Stimulated activated CD4-positive, alpha-beta T cell treated with anti-CD3 and anti-CD28 coated beads, TNF-alpha, amount 100 ng/mL, for 1 hour (primary cell): ENCODE measurements around the gene CARS2.
A peak's percentile ranks its signal among the peaks of the same experiment; 100 is the strongest.
"Not testable (repeated sequence)": the region's sequence is repeated elsewhere in the genome, so short reads cannot be mapped to it uniquely, and the experiment has no call there.

Experiments
- DNase-seq, 3 donors: peaks; one replicate each; pipeline ENCODE4 v3.0.0-alpha.2; 2020; ENCODE audit warnings: low read depth in 3 of 3, low spot score in 1 of 3

CARS2 gene

GRCh38 chr13:110712081-110712848, 6.3 kb upstream of the CARS2 start:
- peak; percentile 56 to 84 (median 79) for DNase-seq

GRCh38 chr13:110706570-110707372, 855 bp upstream of the CARS2 start:
- DNase-seq, result no peak

DNA sequence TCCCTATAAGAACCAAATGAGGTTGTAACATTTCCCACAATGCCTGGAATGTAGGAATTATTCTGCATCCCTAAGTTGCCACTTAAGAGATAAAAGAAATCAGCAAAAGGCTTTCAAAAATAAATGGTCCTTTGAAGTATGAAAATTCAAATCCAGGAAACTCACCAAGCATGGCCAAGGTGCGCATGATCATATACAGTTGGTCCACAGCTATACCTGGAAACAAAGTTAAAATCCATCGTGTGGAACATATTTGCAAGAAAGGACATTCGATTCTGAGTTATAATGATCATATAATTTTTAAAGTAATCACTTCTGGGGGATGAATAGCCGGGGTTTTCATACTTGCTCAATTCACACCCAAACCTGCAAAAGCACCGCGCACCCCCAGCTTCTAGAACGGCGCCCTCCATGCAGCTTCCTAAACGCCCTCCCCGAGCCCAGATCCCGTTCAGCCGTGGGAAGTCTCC, 525 bp downstream of the CARS2 start:
- no peak for DNase-seq

DNA sequence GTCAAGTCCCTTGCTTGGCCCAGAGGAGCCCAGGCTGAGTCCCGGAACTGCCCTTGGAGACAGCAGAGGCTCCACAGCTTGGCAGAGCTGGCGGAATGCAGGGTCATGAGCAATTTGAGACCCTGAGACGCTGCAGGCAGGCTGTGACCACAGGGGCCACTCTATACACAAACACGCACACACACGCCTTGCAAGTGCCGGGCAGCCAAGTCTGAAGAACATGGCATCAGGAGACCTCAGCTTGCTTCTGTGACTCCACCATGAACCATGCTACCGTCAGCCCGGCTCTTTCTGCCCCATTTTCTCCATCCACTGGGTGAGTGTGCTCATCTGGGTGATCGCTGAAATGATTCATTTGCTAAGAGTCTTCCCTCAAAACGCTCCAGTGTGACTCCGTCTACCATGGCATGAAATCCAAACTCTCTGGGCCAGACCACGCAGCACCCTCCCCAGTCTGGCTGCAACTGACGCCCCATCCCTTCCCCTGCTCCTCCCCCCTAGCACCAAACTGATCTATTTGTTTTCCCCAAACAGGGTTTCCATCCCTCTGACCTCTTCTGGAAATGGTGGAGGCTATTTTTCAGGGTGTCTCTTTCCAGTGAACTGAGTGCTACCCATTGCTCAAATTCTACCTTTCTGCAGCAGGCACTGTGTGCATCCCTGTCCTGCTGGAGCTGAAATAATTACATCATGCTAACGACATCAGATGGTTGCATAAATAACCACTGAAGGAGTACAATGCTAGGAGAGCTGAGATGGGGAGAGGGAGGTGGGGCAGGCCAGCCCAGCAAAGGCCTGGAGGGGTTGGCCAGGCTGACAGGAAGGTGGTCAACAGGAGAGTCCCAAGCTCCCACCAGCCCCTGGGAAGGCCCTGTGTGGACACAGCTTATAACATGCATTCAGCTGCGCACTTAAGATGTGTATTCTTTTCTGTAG, 3.1 kb downstream of the CARS2 start:
- DNase-seq, result no peak

DNA sequence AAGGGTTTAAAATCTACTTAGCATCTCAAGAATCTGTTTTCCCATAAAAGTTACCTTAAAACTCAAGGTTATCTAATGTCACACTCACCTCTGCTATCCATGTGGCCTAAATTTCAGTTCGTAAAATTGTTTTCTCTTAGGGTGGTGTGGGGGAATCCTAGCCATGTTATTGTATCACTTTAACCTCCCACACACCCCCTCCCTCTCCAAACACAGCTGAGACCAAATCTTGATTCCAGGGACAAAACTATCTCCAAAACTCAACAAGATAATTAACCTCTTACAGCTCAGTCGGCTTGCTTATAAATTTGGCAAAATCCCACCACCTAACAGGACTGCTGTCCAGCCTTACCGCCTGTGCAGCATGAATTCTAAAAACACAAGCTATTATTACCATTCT, 3.8 kb downstream of the CARS2 start:
- no peak for DNase-seq

DNA sequence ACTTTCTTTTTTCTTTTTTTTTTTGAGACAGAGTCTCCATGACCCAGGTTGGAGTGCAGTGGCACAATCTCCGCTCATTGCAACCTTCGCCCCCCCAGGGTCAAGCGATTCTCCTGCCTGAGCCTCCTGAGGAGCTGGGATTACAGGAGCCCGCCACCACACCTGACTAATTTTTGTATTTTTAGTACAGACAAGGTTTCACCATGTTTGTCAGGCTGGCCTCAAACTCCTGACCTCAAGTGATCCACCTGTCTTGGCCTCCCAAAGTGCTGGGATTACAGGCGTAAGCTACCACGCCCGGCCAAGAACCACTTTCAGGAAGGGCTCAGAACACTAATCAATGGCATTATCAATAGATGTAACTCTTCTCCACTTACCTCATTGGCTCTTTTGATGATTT, 4.9 kb downstream of the CARS2 start:
- DNase-seq, result not testable (repeated sequence)

DNA sequence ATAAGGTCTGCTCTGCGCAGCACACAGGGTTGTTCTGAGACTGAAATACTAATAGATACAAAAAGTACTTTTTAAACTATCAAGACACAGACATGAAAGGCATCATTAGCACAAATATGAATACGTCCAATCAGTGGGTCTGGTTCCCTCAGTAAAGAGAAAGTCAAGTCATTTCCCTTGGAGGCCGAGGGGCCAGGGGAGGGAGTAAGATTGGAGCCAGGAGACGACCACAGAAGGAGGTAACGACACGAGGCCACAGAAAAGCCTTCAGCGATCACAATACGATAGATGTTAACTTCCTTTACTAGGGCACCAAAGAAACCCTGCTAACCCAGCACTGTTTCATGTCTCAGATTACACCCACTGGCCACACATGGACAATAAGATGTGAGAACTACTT, 5.3 kb downstream of the CARS2 start:
- DNase-seq, result no peak

DNA sequence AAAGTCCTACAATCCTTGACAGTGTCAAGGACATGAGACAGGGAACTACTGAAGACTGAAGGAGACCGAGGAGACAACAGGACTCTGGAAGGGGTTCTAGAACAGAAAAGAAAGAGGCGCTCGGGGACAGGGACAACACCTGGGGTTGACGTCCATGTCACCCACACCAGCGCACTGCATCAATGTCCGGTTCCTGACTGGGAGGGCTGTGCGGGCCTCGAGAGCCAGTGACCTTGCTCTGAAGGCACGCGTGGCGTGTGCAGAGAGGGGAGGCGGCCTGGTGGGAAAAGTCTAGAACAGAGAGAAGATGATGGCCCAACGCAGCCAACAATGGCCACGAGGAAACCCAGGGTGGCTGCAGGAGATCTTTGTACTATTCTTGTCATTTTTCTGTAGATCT, 5.7 kb downstream of the CARS2 start:
- no peak for DNase-seq

GRCh38 chr13:110699148-110700145, 6.5 kb downstream of the CARS2 start:
- no peak for DNase-seq

GRCh38 chr13:110698689-110699088, 7.2 kb downstream of the CARS2 start:
- no peak for DNase-seq

DNA sequence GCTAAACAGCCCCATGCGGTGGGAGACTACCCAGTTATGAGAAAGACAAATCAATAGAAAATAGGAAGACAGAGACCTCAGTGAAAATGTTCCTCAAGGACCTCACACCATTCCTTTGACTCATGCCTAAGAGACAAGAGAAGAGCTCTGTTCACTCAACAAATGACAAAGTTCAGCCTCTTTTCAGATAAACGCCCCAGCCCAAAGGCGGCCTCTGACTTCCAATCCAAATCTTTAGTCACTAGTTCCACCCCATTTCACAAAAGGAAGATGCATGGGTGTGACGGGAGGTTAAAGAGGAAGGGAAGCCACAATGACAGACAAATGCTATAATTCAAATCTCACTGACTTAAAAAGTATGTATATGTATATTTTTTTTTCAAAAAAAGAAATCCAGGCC, 8.1 kb downstream of the CARS2 start:
- DNase-seq, result no peak

DNA sequence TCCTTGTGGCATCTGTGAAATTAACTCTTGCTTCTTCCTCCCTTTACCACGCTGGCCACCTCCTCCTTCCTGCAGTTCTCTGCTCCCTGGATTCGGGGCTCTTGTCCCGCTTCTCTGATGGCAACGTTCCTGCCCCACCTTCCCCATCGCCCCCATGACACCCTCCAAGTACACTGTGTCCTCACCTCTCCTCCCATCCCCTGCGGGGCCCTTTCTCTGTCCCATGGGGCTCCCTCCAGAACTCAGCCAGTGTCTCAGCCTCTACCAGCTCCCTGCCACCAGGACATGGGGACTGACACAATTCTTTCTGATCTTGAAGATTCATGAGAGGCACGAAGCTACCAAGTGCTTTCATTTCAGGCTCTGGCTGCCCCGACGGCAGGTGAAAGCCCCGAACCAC, 9.1 kb downstream of the CARS2 start:
- DNase-seq, result no peak

- DNase-seq, result not testable (repeated sequence)
These were observed 10.1 kb downstream of the CARS2 start for GRCh38 chr13:110695774-110696173.

DNA sequence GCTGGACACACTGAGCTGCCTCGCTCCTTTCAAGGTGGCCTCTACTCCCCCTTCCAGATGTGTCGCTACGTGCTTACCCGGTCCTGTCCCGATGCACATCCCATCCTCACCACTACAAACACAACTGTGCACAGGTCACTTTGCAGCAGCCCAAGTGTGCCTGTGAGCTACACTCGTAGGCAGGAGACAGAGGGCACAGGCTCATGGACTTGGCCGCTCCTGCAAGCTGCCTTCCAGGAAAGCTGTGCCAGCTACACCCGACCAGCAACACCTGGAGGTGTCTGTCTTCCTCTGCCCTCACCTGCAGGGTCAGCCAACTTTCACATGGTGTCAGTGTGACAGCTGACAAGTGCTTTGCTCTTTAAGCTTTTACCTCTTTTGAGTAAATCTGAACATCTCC, 15.4 kb downstream of the CARS2 start:
- no peak for DNase-seq

GRCh38 chr13:110689711-110690110, 16.2 kb downstream of the CARS2 start:
- no peak for DNase-seq

DNA sequence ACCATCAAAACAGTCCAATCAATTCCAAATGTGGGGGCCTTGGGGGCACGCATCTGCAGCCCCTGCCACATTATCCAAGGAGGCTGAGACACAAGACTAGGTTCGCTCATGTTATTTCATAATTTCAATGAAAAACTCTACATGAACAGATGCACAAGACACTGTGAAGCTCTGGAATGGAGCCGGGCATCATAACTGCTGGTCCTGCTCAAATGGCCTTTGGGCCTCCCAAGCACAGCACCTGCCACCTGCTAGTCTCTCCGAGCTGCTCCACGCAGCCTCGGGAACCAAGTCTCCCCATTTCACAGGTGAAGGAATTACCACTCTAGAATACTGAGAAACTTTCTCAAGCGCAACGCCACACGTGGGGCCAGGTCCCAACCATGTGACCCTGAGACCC, 16.9 kb downstream of the CARS2 start:
- no peak for DNase-seq

- DNase-seq, result no peak
These were observed 18.2 kb downstream of the CARS2 start for GRCh38 chr13:110687736-110688135.

GRCh38 chr13:110685305-110686020, 20.5 kb downstream of the CARS2 start:
- DNase-seq, result no peak

DNA sequence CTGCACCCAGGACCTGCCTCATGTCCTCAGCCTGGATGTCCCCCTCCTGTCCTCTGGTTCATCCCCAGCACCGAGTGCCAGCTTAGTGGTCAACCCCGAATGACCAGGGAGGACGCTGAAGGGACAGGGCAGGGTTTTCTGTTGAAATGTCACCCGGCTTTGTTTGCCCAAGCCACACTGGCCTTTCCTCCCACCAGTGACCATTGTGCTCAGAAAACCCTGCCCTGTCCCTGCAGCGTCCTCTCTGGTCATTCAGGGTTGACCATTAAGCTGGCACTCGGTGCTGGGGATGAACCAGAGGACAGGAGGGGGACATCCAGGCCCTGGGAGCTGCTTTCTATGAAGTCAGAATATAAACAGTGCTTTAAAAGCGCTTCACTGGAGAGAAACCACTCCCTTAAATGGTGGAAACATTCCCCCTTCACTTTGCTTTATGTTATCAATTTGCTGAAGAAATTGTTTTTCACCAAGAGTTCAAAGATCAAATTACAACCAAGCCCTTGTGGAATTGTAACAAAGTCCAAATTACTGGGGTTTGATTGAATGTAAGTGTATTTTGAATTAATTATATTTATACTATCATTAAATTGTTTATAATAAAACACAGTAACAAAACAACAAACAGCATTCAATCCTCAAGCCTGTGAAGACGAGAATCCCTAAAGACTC, 21.4 kb downstream of the CARS2 start:
- no peak for DNase-seq
